ENCODE measurements around the gene FPR3.
"Not testable (repeated sequence)": the region's sequence is repeated elsewhere in the genome, so short reads cannot be mapped to it uniquely, and the experiment has no call there.

Gene FPR3

GRCh38 chr19:51794885-51795490 lies at the start of gene FPR3:
Gene FPR3 (plus strand): TSS chr19:51795157. CDS start chr19:51823749, 28,592 bp downstream.
- DNase-seq (no peak), ATAC-seq (no peak)

GRCh38 chr19:51746731-51747130 lies 48.2 kb upstream of the FPR3 start:
- ATAC-seq (no peak), DNase-seq (no peak)

- DNase-seq (no peak), ATAC-seq (no peak)
Observed at GRCh38 chr19:51749979-51750378, 45.0 kb upstream of the FPR3 start.

GRCh38 chr19:51750400-51751094 lies 44.4 kb upstream of the FPR3 start:
- no peak for DNase-seq

GRCh38 chr19:51751655-51752054 lies 43.3 kb upstream of the FPR3 start, which contains the start of gene FPR1:
Gene FPR1 (minus strand): TSS chr19:51751878. CDS start chr19:51746994, 4,884 bp downstream.
- DNase-seq (no peak), ATAC-seq (no peak)

More at GRCh38 chr19:51750400-51751094, 44.4 kb upstream of the FPR3 start:
- no peak for ATAC-seq

GRCh38 chr19:51754109-51754508 lies 40.8 kb upstream of the FPR3 start:
- ATAC-seq (no peak), DNase-seq (no peak)

- DNase-seq = no peak
- ATAC-seq = no peak
Observed at GRCh38 chr19:51754770-51755169, 40.2 kb upstream of the FPR3 start.

- ATAC-seq (no peak), DNase-seq (no peak)
Observed at GRCh38 chr19:51755571-51755970, 39.4 kb upstream of the FPR3 start.

- ATAC-seq (no peak), DNase-seq (no peak)
Observed at GRCh38 chr19:51760697-51761356, 34.1 kb upstream of the FPR3 start, which contains the start of gene FPR2. Gene FPR2 (plus strand): TSS chr19:51761180. CDS start chr19:51768659, 7,479 bp downstream.

- ATAC-seq = no peak
- no peak for DNase-seq
Observed at GRCh38 chr19:51761696-51762095, 33.3 kb upstream of the FPR3 start.

- ATAC-seq (no peak), DNase-seq (no peak)
Observed at GRCh38 chr19:51765086-51765485, 29.9 kb upstream of the FPR3 start.

- DNase-seq = no peak
- ATAC-seq = no peak
Observed at GRCh38 chr19:51766461-51766860, 28.5 kb upstream of the FPR3 start.

GRCh38 chr19:51771376-51772130 lies 23.4 kb upstream of the FPR3 start:
- ATAC-seq = no peak
- no peak for DNase-seq

GRCh38 chr19:51772977-51773376 lies 22.0 kb upstream of the FPR3 start:
- ATAC-seq (no peak), DNase-seq (no peak)

GRCh38 chr19:51776561-51776960 lies 18.4 kb upstream of the FPR3 start:
- not testable (repeated sequence) for DNase-seq, ATAC-seq

- peak; percentile 42 for DNase-seq
- peak; percentile 52 for ATAC-seq
Observed at GRCh38 chr19:51777570-51778462, 17.1 kb upstream of the FPR3 start.

GRCh38 chr19:51779181-51779580 lies 15.8 kb upstream of the FPR3 start:
- no peak for ATAC-seq

GRCh38 chr19:51779703-51780102 lies 15.3 kb upstream of the FPR3 start:
- DNase-seq (no peak), ATAC-seq (no peak)

More at GRCh38 chr19:51779181-51779580, 15.8 kb upstream of the FPR3 start:
- no peak for DNase-seq

GRCh38 chr19:51780270-51780669 lies 14.7 kb upstream of the FPR3 start:
- DNase-seq = no peak
- ATAC-seq = no peak

- DNase-seq (no peak), ATAC-seq (no peak)
Observed at GRCh38 chr19:51781999-51782398, 13.0 kb upstream of the FPR3 start.

- peak; percentile 25 for ATAC-seq
Observed at GRCh38 chr19:51783372-51783771, 11.6 kb upstream of the FPR3 start.

More at GRCh38 chr19:51783372-51783771, 11.6 kb upstream of the FPR3 start:
- no peak for DNase-seq
